K562 (cell line): Measurements from ENCODE around the gene PPAN. TPM values are rescaled to one million over a fixed set of nuclear protein-coding genes. Genes with fewer than 3 reads are reported as not detected.

Source experiments
- CREB3 ChIP-seq: fragments of 450-650 bp; conservative IDR thresholded peaks from 2 replicates; pipeline ENCODE4 v1.6.1; 2016; ENCODE audit warnings: missing genetic modification characterization, low read depth, mild to moderate bottlenecking, missing compliant biosample characterization, moderate library complexity
- E2F1 ChIP-seq: sonication (generic); formaldehyde crosslinking; IDR thresholded peaks from 2 replicates; pipeline ENCODE4 v1.8.1; 2023; ENCODE audit warnings: mild to moderate bottlenecking, missing genetic modification reagents, moderate library complexity
- FIP1L1 ChIP-seq: fragments of 200-400 bp; formaldehyde crosslinking; IDR thresholded peaks from 2 replicates; pipeline ENCODE4 v1.6.1; 2018; ENCODE audit warnings: mild to moderate bottlenecking, low read depth, low read length; ENCODE audit not compliant: poor library complexity, severe bottlenecking
- FOXO4 ChIP-seq: fragments of 450-650 bp; formaldehyde crosslinking; IDR thresholded peaks from 2 replicates; pipeline ENCODE4 v1.4.0; 2020; ENCODE audit warnings: mild to moderate bottlenecking, moderate library complexity
- HDAC8 ChIP-seq: fragments of 450-650 bp; IDR thresholded peaks from 2 replicates; pipeline ENCODE4 v1.6.1; 2016; ENCODE audit warnings: mild to moderate bottlenecking, missing genetic modification characterization, moderate library complexity, missing compliant biosample characterization
- HEY1 ChIP-seq: fragments of 250-450 bp; sonication (Bioruptor Pico); IDR thresholded peaks from 2 replicates; pipeline ENCODE4 v1.5.0; 2020; ENCODE audit warnings: mild to moderate bottlenecking, moderate library complexity, borderline replicate concordance
- HNRNPH1 ChIP-seq: fragments of 200-400 bp; formaldehyde crosslinking; optimal IDR thresholded peaks from 2 replicates; pipeline ENCODE3; 2017; ENCODE audit warnings: low read depth, mild to moderate bottlenecking, low read length, moderate library complexity
- MAX ChIP-seq: sonication (generic); formaldehyde crosslinking; IDR thresholded peaks from 2 replicates; pipeline ENCODE4 v1.9.0; 2022; ENCODE audit warnings: mild to moderate bottlenecking, missing genetic modification reagents
- MYC ChIP-seq, 2 experiments: fragments of 250-450 bp in 1 of 2; sonication (Bioruptor Pico) in 1 of 2; IDR thresholded peaks; 2 replicates each; pipeline versions ENCODE4 v1.5.1 to v1.6.1; 2012 to 2021; ENCODE audit warnings: low read depth in 2 of 2, borderline replicate concordance in 1 of 2, improper control_type of control experiment in 1 of 2, low read length in 1 of 2, mild to moderate bottlenecking in 1 of 2, moderate library complexity in 1 of 2
- NFYB ChIP-seq: IDR thresholded peaks from 2 replicates; pipeline ENCODE4 v1.6.1; 2011; ENCODE audit warnings: mild to moderate bottlenecking, moderate library complexity; ENCODE audit not compliant: insufficient read length; ENCODE audit errors: extremely low read depth
- PHB ChIP-seq: fragments of 250-450 bp; sonication (Bioruptor Pico); IDR thresholded peaks from 2 replicates; pipeline ENCODE4 v1.5.0; 2021
- PHF8 ChIP-seq: fragments of 200-600 bp; sonication (generic); IDR thresholded peaks from 2 replicates; pipeline ENCODE4 v1.6.1; 2012; ENCODE audit warnings: mixed run types, mild to moderate bottlenecking, inconsistent platforms, low read length, moderate library complexity, borderline replicate concordance
- POLR2A ChIP-seq: fragments of 450-650 bp; conservative IDR thresholded peaks from 2 replicates; pipeline ENCODE4 v1.6.1; 2016
- RBM15 ChIP-seq: fragments of 200-400 bp; formaldehyde crosslinking; IDR thresholded peaks from 2 replicates; pipeline ENCODE4 v1.6.1; 2018; ENCODE audit warnings: mild to moderate bottlenecking, low read length, moderate library complexity; ENCODE audit not compliant: insufficient read depth
- RBM22 ChIP-seq: fragments of 200-400 bp; formaldehyde crosslinking; IDR thresholded peaks from 2 replicates; pipeline ENCODE4 v1.6.1; 2018; ENCODE audit warnings: low read length, low read depth; ENCODE audit not compliant: poor library complexity, severe bottlenecking
- SPI1 ChIP-seq: IDR thresholded peaks from 2 replicates; pipeline ENCODE4 v1.6.1; 2011; ENCODE audit warnings: low read depth, low read length, control low read depth, borderline replicate concordance
- TAF15 ChIP-seq: fragments of 200-400 bp; formaldehyde crosslinking; IDR thresholded peaks from 2 replicates; pipeline ENCODE4 v1.6.1; 2017; ENCODE audit warnings: mild to moderate bottlenecking, low read depth, low read length, moderate library complexity
- TGIF2 ChIP-seq: sonication (generic); formaldehyde crosslinking; IDR thresholded peaks from 2 replicates; pipeline ENCODE4 v1.8.1; 2022; ENCODE audit warnings: mild to moderate bottlenecking, missing genetic modification reagents, moderate library complexity
- ZFP30 ChIP-seq: fragments of 250-450 bp; sonication (Bioruptor Pico); IDR thresholded peaks from 2 replicates; pipeline ENCODE4 v1.8.0; 2022; ENCODE audit warnings: moderate library complexity, mild to moderate bottlenecking, inconsistent platforms, borderline replicate concordance
- ZNF143 ChIP-seq: sonication (generic); formaldehyde crosslinking; IDR thresholded peaks from 2 replicates; pipeline ENCODE4 v1.9.0; 2022; ENCODE audit warnings: mild to moderate bottlenecking, missing genetic modification reagents
- ZNF311 ChIP-seq: fragments of 250-450 bp; sonication (Bioruptor Pico); IDR thresholded peaks from 2 replicates; pipeline ENCODE4 v1.4.0; 2020; ENCODE audit warnings: mild to moderate bottlenecking, moderate library complexity
- ZNF57 ChIP-seq: fragments of 450-650 bp; formaldehyde crosslinking; IDR thresholded peaks from 2 replicates; pipeline ENCODE4 v1.4.0; 2020; ENCODE audit warnings: mild to moderate bottlenecking, moderate library complexity
- ZNF696 ChIP-seq: fragments of 250-450 bp; sonication (Bioruptor Pico); conservative IDR thresholded peaks from 2 replicates; pipeline ENCODE4 v1.4.0; 2020; ENCODE audit warnings: mild to moderate bottlenecking, moderate library complexity
- ZNF830 ChIP-seq: fragments of 250-450 bp; sonication (Bioruptor Pico); IDR thresholded peaks from 2 replicates; pipeline ENCODE4 v1.5.0; 2021; ENCODE audit warnings: mild to moderate bottlenecking
- polyA plus RNA-seq, 8 experiments: library from polyadenylated mRNA; depleted of rRNA in 4 of 8; stranded (reverse) in 5 of 8; unstranded in 3 of 8; fragments of >200 nt; fragmentation: Nextera tagmentation in 2 of 8; fragmentation: Illumina TruSeq in 1 of 8; extraction: Ambion mirVana in 2 of 8; extraction: Trizol in 1 of 8; gene quantifications; 2 replicates each; pipeline versions ENCODE4 v1.2.1 to v1.2.3, GENCODE V29; 2011 to 2014; ENCODE audit warnings: inconsistent platforms in 1 of 8, missing spikeins in 1 of 8
- total RNA-seq, 7 experiments: library from RNA; depleted of rRNA in 6 of 7; stranded (reverse); fragments of >200 nt in 6 of 7; fragmentation: Illumina TruSeq in 2 of 7; extraction: Trizol in 2 of 7; gene quantifications; 2 replicates each; pipeline versions ENCODE4 v1.2.1 to v1.2.3, GENCODE V29; 2011 to 2021; ENCODE audit warnings: low replicate concordance in 1 of 7

PPAN gene
- total and polyA plus RNA-seq, 9 of the 15 experiments (the other 6 are each of a cell fraction or from before 2014, with no cell fraction given) = 2.2 to 129 (median 59.1) TPM

- TF ChIP-seq E2F1 = no peak
- TF ChIP-seq RBM15 = 0 out of 2 replicates have a peak, but pooled peaks have one; percentile 45
- peak; percentile 53 for TF ChIP-seq HNRNPH1
- no peak for TF ChIP-seq ZNF696 (CRISPR knock-in tag)
- no peak for TF ChIP-seq PHF8
- no peak for TF ChIP-seq ZFP30
- 0 out of 2 replicates have a peak, but pooled peaks have one; percentile 83 for TF ChIP-seq TAF15
- 0 out of 2 replicates have a peak, but pooled peaks have one; percentile 31 for TF ChIP-seq ZNF143 (CRISPR knock-in tag)
- peak; percentile 80 for TF ChIP-seq FIP1L1
- no peak for TF ChIP-seq NFYB
- no peak for TF ChIP-seq ZNF830 (CRISPR knock-in tag)
- TF ChIP-seq TGIF2 (CRISPR knock-in tag) = no peak
- TF ChIP-seq CREB3 (tag) = no peak
- no peak for TF ChIP-seq HEY1 (CRISPR knock-in tag)
- no peak for TF ChIP-seq ZNF57 (CRISPR knock-in tag)
- TF ChIP-seq MYC (IDR thresholded peaks at IDR 0.05; ENCODE audit: low read depth, low read length) = no peak
- no peak for TF ChIP-seq MYC (CRISPR knock-in tag; IDR thresholded peaks at IDR 0.05; ENCODE audit: borderline replicate concordance, low read depth)
- TF ChIP-seq HDAC8 (tag) = no peak
- TF ChIP-seq POLR2A = peak; percentile 67
- no peak for TF ChIP-seq FOXO4 (CRISPR knock-in tag)
- TF ChIP-seq SPI1 = no peak
- peak; percentile 83 for TF ChIP-seq RBM22
- no peak for TF ChIP-seq ZNF311 (CRISPR knock-in tag)
- TF ChIP-seq MAX = peak; percentile 30; the same call in 1 of the 2 replicates
- TF ChIP-seq PHB (CRISPR knock-in tag) = 0 out of 2 replicates have a peak, but pooled peaks have one; percentile 19
Observed at GRCh38 chr19:10115392-10116084, 9.4 kb downstream of the PPAN start (continued).
